HepG2 (cell line): ENCODE data around the gene NGEF. TPM values are rescaled to one million over a fixed set of nuclear protein-coding genes. Genes with fewer than 3 reads are reported as not detected.

Source experiments
- ATF3 ChIP-seq: sonication (generic); formaldehyde crosslinking; IDR thresholded peaks from 2 replicates; pipeline ENCODE4 v1.4.0; 2020; ENCODE audit warnings: missing genetic modification reagents
- CBFB ChIP-seq: sonication (generic); formaldehyde crosslinking; IDR thresholded peaks from 2 replicates; pipeline ENCODE4 v1.4.0; 2020; ENCODE audit warnings: missing genetic modification reagents
- CREB1 ChIP-seq, 2 experiments: fragments of 450-650 bp in 1 of 2; IDR thresholded peaks; 2 replicates each; pipeline ENCODE4 v1.6.1; 2016 to 2017; ENCODE audit warnings: control low read depth in 1 of 2, mild to moderate bottlenecking in 1 of 2, missing compliant biosample characterization in 1 of 2, missing genetic modification characterization in 1 of 2
- DNMT3B ChIP-seq: conservative IDR thresholded peaks from 2 replicates; pipeline ENCODE4 v1.6.1; 2016; ENCODE audit warnings: missing biosample characterization, control low read depth
- ELF4 ChIP-seq: sonication (generic); formaldehyde crosslinking; IDR thresholded peaks from 2 replicates; pipeline ENCODE4 v1.5.0; 2020; ENCODE audit warnings: missing genetic modification reagents, mild to moderate bottlenecking, moderate library complexity, borderline replicate concordance
- ETV6 ChIP-seq: sonication (generic); formaldehyde crosslinking; conservative IDR thresholded peaks from 2 replicates; pipeline ENCODE4 v1.4.0; 2020; ENCODE audit warnings: missing genetic modification reagents
- JUND ChIP-seq: sonication (generic); formaldehyde crosslinking; IDR thresholded peaks from 2 replicates; pipeline ENCODE4 v1.8.0; 2022; ENCODE audit warnings: mild to moderate bottlenecking, missing genetic modification reagents
- MTERF4 ChIP-seq: sonication (generic); formaldehyde crosslinking; IDR thresholded peaks from 2 replicates; pipeline ENCODE4 v1.8.0; 2023; ENCODE audit warnings: mild to moderate bottlenecking, missing genetic modification reagents
- ZKSCAN8 ChIP-seq: IDR thresholded peaks from 2 replicates; pipeline ENCODE4 v1.6.1; 2016; ENCODE audit warnings: borderline replicate concordance, missing genetic modification reagents, missing compliant biosample characterization
- ZNF24 ChIP-seq: fragments of 450-650 bp; IDR thresholded peaks from 2 replicates; pipeline ENCODE4 v1.6.1; 2017; ENCODE audit warnings: antibody characterized with exemption, mild to moderate bottlenecking
- ZNF253 ChIP-seq: sonication (generic); formaldehyde crosslinking; IDR thresholded peaks from 2 replicates; pipeline ENCODE4 v1.8.0; 2022; ENCODE audit warnings: mild to moderate bottlenecking, missing genetic modification reagents, borderline replicate concordance
- polyA plus RNA-seq, 8 experiments: library from polyadenylated mRNA; depleted of rRNA in 3 of 8; stranded (reverse) in 7 of 8; unstranded in 1 of 8; fragments of >200 nt; fragmentation: Illumina TruSeq in 4 of 8; extraction: Trizol in 4 of 8; gene quantifications; 2 replicates each; pipeline versions ENCODE4 v1.2.1 to v1.2.3, GENCODE V29; 2011 to 2016; ENCODE audit warnings: low read depth in 4 of 8, missing spikeins in 1 of 8, mixed read lengths in 1 of 8; ENCODE audit not compliant: insufficient read depth in 1 of 8
- total RNA-seq, 5 experiments: library from RNA; depleted of rRNA; stranded (reverse); fragments of >200 nt; fragmentation: Illumina TruSeq; extraction: Trizol; gene quantifications; 2 replicates each; pipeline ENCODE4 v1.2.3, GENCODE V29; 2016; ENCODE audit warnings: low read depth in 1 of 5
- TF ChIP-seq, protein P1 (sequence below): sonication (generic); formaldehyde crosslinking; IDR thresholded peaks from 2 replicates; pipeline ENCODE4 v1.8.0; 2022; ENCODE audit warnings: mild to moderate bottlenecking, missing genetic modification reagents

NGEF gene
- total and polyA plus RNA-seq, 2 of the 13 experiments (the other 11 are each of a cell fraction or from before 2014, with no cell fraction given), result 14.4 to 36.9 TPM

DNA sequence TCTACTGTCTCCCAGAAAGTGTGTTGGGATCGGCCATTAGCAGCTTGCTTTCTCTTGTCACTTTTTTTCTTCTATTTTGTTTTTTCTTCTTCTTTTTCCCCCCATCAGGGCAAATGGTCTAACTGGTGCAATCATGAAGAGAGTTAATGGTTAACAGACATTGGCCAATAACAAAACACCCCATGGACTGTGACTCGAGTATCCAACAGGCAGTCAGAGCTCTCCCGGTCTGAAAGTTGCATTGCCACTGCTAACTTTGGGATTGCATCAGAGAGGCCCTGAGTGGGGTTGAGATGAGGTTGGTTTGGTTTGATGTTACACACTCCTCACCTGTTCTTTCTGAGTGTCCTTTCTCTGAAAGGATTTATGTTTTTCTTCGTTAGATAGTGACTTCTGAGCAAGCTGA, 155.9 kb downstream of the NGEF start (continued):
- no peak for TF ChIP-seq ZNF253 (CRISPR knock-in tag)
- no peak for TF ChIP-seq MTERF4
- TF ChIP-seq DNMT3B, result 0 out of 2 replicates have a peak, but pooled peaks have one; percentile 50
- TF ChIP-seq CREB1 (IDR thresholded peaks at IDR 0.05), result 0 out of 2 replicates have a peak, but pooled peaks have one; percentile 30
- TF ChIP-seq CREB1 (CRISPR knock-in tag; IDR thresholded peaks at IDR 0.05), result peak; percentile 90
- TF ChIP-seq, protein P1, sequence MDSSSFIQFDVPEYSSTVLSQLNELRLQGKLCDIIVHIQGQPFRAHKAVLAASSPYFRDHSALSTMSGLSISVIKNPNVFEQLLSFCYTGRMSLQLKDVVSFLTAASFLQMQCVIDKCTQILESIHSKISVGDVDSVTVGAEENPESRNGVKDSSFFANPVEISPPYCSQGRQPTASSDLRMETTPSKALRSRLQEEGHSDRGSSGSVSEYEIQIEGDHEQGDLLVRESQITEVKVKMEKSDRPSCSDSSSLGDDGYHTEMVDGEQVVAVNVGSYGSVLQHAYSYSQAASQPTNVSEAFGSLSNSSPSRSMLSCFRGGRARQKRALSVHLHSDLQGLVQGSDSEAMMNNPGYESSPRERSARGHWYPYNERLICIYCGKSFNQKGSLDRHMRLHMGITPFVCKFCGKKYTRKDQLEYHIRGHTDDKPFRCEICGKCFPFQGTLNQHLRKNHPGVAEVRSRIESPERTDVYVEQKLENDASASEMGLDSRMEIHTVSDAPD (CRISPR knock-in tag), result 0 out of 2 replicates have a peak, but pooled peaks have one; percentile 71
- peak; percentile 94 for TF ChIP-seq ZKSCAN8 (CRISPR knock-in tag)
- TF ChIP-seq ELF4, result peak; percentile 57; the same call in 1 of the 2 replicates
- peak; percentile 95 for TF ChIP-seq ATF3 (CRISPR knock-in tag)
- TF ChIP-seq JUND (CRISPR knock-in tag), result peak; percentile 66
- TF ChIP-seq ZNF24, result peak; percentile 57; the same call in 1 of the 2 replicates
- TF ChIP-seq CBFB (CRISPR knock-in tag), result peak; percentile 75
- TF ChIP-seq ETV6 (CRISPR knock-in tag), result peak; percentile 81; the same call in 1 of the 2 replicates
